GM12865 (cell line): ENCODE data around the gene EVX1.

Experiments
- DNase-seq: peaks from one replicate; pipeline ENCODE4 v3.0.0; 2010; ENCODE audit warnings: low read depth
- H3K4me3 ChIP-seq: 2 replicates; pipeline ENCODE4 v1.5.1; 2011; ENCODE audit warnings: mild to moderate bottlenecking, low read depth, low read length, control low read depth
- CTCF ChIP-seq: IDR thresholded peaks from 2 replicates; pipeline ENCODE4 v1.5.1; 2011; ENCODE audit warnings: low read length, control low read depth, low read depth, inconsistent platforms; ENCODE audit not compliant: insufficient read depth; ENCODE audit errors: missing control alignments

The EVX1 gene

GRCh38 chr7:27243340-27244163, 950 bp downstream of the EVX1 start:
- TF ChIP-seq CTCF: no peak
- no peak overlapping the region for H3K4me3 ChIP-seq
- DNase-seq: no peak

GRCh38 chr7:27244488-27245123, 2.0 kb downstream of the EVX1 start:
- no peak for DNase-seq
- no peak for TF ChIP-seq CTCF
- H3K4me3 ChIP-seq: no peak overlapping the region

DNA sequence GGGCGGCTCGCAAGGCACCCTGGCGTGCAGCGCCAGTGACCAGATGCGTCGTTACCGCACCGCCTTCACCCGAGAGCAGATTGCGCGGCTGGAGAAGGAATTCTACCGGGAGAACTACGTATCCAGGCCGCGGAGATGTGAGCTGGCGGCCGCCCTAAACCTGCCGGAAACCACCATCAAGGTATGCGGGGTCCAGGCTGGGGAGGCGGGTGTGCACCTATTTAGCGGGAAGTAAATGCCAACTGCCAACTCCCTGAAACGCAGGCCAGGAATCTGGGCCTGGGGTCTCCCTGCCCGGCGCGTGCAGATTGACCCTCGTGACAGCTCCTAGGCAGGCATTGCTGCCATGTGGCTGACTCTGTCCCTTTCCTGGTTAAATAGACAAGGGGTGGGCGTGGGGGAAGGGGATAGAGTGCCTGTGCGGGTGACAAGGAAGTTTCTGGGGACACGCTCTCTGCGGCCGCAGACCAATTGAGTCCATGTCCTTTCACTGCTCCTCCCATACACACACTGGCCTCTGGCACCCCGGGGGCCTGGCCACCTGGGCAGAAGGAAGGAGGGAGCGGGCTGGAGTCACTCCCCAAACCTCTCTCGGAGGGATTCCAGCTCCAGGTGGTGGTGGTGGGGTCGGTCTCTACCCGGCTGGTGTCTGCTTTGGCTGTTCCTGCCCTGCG, 2.7 kb downstream of the EVX1 start:
- no peak overlapping the region for H3K4me3 ChIP-seq
- TF ChIP-seq CTCF: no peak
- no peak for DNase-seq

DNA sequence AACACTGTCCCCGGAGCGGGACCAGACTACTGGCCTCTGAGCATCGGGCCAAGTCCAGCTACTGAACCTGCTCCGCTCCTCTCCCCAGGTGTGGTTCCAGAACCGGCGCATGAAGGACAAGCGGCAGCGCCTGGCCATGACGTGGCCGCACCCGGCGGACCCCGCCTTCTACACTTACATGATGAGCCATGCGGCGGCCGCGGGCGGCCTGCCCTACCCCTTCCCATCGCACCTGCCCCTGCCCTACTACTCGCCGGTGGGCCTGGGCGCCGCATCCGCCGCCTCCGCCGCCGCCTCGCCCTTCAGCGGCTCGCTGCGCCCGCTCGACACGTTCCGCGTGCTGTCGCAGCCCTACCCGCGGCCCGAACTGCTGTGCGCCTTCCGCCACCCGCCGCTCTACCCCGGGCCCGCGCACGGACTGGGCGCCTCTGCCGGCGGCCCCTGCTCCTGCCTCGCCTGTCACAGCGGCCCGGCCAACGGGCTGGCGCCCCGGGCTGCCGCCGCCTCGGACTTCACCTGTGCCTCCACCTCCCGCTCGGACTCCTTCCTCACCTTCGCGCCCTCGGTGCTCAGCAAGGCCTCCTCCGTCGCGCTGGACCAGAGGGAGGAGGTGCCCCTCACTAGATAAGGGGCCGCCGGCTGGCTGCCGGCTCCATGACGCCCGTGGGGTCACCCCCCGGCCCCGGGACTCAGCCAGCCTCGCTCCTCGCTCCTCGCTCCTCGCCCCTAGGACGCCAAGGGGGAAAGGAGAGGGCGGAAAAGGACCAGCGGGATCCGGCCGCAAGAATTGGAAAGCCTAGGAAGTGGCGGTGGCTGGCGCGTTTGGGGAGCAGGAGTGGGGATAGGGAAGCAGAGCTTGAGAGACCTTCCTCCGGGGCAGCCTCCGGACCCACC, 3.4 kb downstream of the EVX1 start:
- no peak for DNase-seq
- H3K4me3 ChIP-seq: no peak overlapping the region
- TF ChIP-seq CTCF: no peak

DNA sequence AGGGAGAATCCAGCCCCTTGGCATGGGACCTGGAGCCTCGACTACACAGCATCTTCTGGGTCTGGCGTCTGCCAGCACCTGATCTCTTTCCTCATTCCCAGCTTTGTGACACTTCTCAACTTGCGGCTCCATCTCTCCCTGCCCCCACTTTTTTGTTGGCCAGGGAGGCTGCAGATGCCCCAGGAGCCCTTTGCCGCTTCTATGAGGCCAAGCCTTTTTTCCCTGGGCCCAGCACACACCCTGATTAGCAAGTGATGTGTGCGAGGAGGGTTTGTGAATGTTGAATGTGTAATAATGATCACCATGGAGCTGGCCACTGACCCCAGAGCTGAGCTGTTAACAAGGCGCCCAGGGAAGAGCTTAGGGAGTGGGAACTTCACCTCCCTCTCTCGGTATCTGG, 4.4 kb downstream of the EVX1 start:
- H3K4me3 ChIP-seq: no peak overlapping the region
- DNase-seq: no peak
- no peak for TF ChIP-seq CTCF
